HuH-7.5 (cell line): Measurements from ENCODE around the gene PPP1R15B.

Source experiments
- DNase-seq: peaks from one replicate; pipeline ENCODE4 v3.0.0; 2011; ENCODE audit warnings: low spot score

Gene PPP1R15B

GRCh38 chr1:204400882-204401510 lies 10.6 kb downstream of the PPP1R15B start:
- no peak for DNase-seq

- DNase-seq = peak; percentile 69
These were observed 13.2 kb downstream of the PPP1R15B start for GRCh38 chr1:204398197-204399125.

- no peak for DNase-seq
These were observed 15.5 kb downstream of the PPP1R15B start for GRCh38 chr1:204396015-204396583.

- no peak for DNase-seq
These were observed 20.0 kb downstream of the PPP1R15B start for GRCh38 chr1:204391629-204392028.

- no peak for DNase-seq
These were observed 20.7 kb downstream of the PPP1R15B start for GRCh38 chr1:204390751-204391466.

- no peak for DNase-seq
These were observed 25.9 kb downstream of the PPP1R15B start for GRCh38 chr1:204385727-204386126.

GRCh38 chr1:204384636-204385352 lies 26.8 kb downstream of the PPP1R15B start:
- DNase-seq = no peak

GRCh38 chr1:204383163-204383904 lies 28.3 kb downstream of the PPP1R15B start:
- no peak for DNase-seq

- no peak for DNase-seq
These were observed 28.9 kb downstream of the PPP1R15B start for GRCh38 chr1:204382714-204383083.

- no peak for DNase-seq
These were observed 31.3 kb downstream of the PPP1R15B start for GRCh38 chr1:204380293-204380831.

GRCh38 chr1:204377800-204378668 lies 33.6 kb downstream of the PPP1R15B start:
- peak; percentile 48 for DNase-seq

GRCh38 chr1:204376919-204377799 lies 34.5 kb downstream of the PPP1R15B start:
- no peak for DNase-seq

- no peak for DNase-seq
These were observed 35.2 kb downstream of the PPP1R15B start for GRCh38 chr1:204376465-204376864.

- DNase-seq = no peak
These were observed 37.7 kb downstream of the PPP1R15B start for GRCh38 chr1:204373911-204374310.

GRCh38 chr1:204370176-204370575 lies 41.4 kb downstream of the PPP1R15B start:
- DNase-seq = no peak

GRCh38 chr1:204368996-204369726 lies 42.5 kb downstream of the PPP1R15B start:
- DNase-seq = no peak

GRCh38 chr1:204367956-204368355 lies 43.7 kb downstream of the PPP1R15B start:
- no peak for DNase-seq
